SK-MEL-5 (cell line): ENCODE measurements around the gene MCM8. TPM values are rescaled to one million over a fixed set of nuclear protein-coding genes. Genes with fewer than 3 reads are reported as not detected.

Source experiments
- DNase-seq: peaks from one replicate; pipeline ENCODE4 v3.0.0-alpha.2; 2016; ENCODE audit warnings: low read depth, low spot score
- in situ Hi-C: cut with HindIII; loops from 2 replicates; pipeline ENCODE4 v1.10.0; 2016; ENCODE audit warnings: low sequenced_read_pairs, high pct_unique_total_duplicates, low pct_unique_long_range_greater_than_20kb
- total RNA-seq: library from RNA; depleted of rRNA; stranded (reverse); fragments of >200 nt; shearing (Covaris generic); gene quantifications from 2 replicates; pipeline ENCODE4 v1.2.3, GENCODE V29; 2014

MCM8 gene
- total RNA-seq, 1 experiment from 2014 or later = 25.2 TPM

- in situ Hi-C loops = no loop called here
- no peak for DNase-seq
Measured at GRCh38 chr20:5979801-5980200, 29.3 kb downstream of the MCM8 start.

GRCh38 chr20:5980720-5981538 lies 30.5 kb downstream of the MCM8 start:
- in situ Hi-C loops = no loop called here

GRCh38 chr20:5987383-5987782 lies 36.9 kb downstream of the MCM8 start:
- in situ Hi-C loops = no loop called here

More at GRCh38 chr20:5980720-5981538, 30.5 kb downstream of the MCM8 start:
- no peak for DNase-seq

GRCh38 chr20:5989539-5989938 lies 39.1 kb downstream of the MCM8 start:
- DNase-seq = no peak
- in situ Hi-C loops = no loop called here

More at GRCh38 chr20:5987383-5987782, 36.9 kb downstream of the MCM8 start:
- DNase-seq = no peak

GRCh38 chr20:5990946-5991345 lies 40.5 kb downstream of the MCM8 start:
- in situ Hi-C loops = no loop called here
- no peak for DNase-seq

- DNase-seq = no peak
- in situ Hi-C loops = no loop called here
Measured at GRCh38 chr20:5991623-5992441, 41.4 kb downstream of the MCM8 start.

GRCh38 chr20:5996765-5997164 lies 46.3 kb downstream of the MCM8 start:
- in situ Hi-C loops = no loop called here
- no peak for DNase-seq

- in situ Hi-C loops = no loop called here
- no peak for DNase-seq
Measured at GRCh38 chr20:5999783-6000182, 49.3 kb downstream of the MCM8 start.

- in situ Hi-C loops = no loop called here
Measured at GRCh38 chr20:6000871-6001270, 50.4 kb downstream of the MCM8 start.

GRCh38 chr20:6006603-6006949 lies 56.1 kb downstream of the MCM8 start:
- in situ Hi-C loops = no loop called here
- DNase-seq = no peak

More at GRCh38 chr20:6000871-6001270, 50.4 kb downstream of the MCM8 start:
- DNase-seq = no peak

- no peak for DNase-seq
- in situ Hi-C loops = no loop called here
Measured at GRCh38 chr20:6007094-6007528, 56.7 kb downstream of the MCM8 start.

GRCh38 chr20:6007529-6008103 lies 57.2 kb downstream of the MCM8 start:
- in situ Hi-C loops = no loop called here
- no peak for DNase-seq

GRCh38 chr20:6008254-6008653 lies 57.8 kb downstream of the MCM8 start:
- in situ Hi-C loops = no loop called here
- DNase-seq = peak; percentile 74

- in situ Hi-C loops = no loop called here
- no peak for DNase-seq
Measured at GRCh38 chr20:6012179-6012578, 61.7 kb downstream of the MCM8 start.

- in situ Hi-C loops = no loop called here
- no peak for DNase-seq
Measured at GRCh38 chr20:6014017-6014416, 63.6 kb downstream of the MCM8 start.

GRCh38 chr20:6014957-6015356 lies 64.5 kb downstream of the MCM8 start:
- no peak for DNase-seq
- in situ Hi-C loops = no loop called here

GRCh38 chr20:6017467-6017866 lies 67.0 kb downstream of the MCM8 start:
- no peak for DNase-seq
- in situ Hi-C loops = no loop called here

- no peak for DNase-seq
- in situ Hi-C loops = no loop called here
Measured at GRCh38 chr20:6017880-6018279, 67.4 kb downstream of the MCM8 start.
